ENCODE measurements around the gene SEC24B. TPM values are rescaled to one million over a fixed set of nuclear protein-coding genes. Genes with fewer than 3 reads are reported as not detected.
"Not testable (repeated sequence)": the region's sequence is repeated elsewhere in the genome, so short reads cannot be mapped to it uniquely, and the experiment has no call there.

The SEC24B gene
- total RNA-seq, 1 donor from 2014 or later, result 26.1 TPM

DNA sequence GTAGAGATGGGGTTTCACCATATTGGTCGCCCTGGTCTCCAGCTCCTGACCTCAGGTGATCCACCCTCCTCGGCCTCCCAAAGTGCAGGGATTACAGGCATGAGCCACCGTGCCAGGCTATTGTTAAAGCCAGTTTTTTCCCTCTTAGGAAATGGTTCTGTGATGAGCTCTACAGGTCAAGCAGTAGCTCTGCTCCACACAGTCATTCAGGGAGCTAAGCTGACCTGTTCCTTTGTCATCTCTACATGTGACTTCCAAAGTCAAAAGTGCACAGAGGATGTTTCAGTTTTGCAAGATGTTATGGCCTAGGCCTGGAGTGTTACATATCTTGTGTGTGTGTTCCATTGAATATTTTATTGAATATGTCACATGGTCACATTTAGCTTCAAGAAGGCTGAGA lies 137.9 kb downstream of the SEC24B start:
- DNase-seq (ENCODE audit: low spot score in 2 of 2) (no peak), FAIRE-seq (no peak)

DNA sequence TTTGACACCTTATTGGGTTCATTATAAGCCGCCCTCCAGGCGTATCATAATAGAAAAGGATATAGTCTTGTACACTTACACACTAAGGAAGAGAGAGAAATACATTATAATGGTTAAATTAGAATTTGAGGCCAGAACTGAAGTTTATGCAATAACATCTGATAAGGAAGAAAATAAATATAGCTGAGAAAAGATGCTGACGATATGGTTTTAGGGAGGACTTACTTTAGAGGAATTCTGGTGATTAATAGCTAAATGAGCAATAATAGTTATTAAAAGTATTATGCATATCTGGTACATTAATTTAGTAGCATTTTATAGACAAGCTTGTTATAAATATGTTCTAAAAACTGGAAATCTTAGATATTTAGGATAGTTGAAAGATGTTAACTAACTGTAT lies 138.5 kb downstream of the SEC24B start:
- DNase-seq (ENCODE audit: low spot score in 2 of 2) (no peak), FAIRE-seq (no peak)

DNA sequence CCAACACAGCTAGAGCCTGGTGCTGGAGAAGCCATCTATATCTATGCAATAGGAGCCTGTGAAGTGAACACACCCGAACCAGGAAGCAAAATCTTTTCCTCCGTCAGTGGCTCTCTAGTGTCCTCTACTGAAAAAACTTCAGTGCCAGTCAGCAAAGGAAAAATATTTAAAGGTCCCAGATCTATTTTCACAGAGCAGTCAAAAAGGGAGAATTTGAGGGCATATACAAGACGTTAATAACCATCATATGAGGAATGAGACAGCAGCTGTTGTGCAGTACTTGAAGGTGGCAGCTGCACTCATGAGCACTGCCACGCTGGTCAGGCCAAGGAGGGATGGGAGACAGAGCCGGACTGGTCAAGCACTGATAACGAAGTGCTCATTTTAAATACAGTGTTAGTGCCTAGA lies 140.8 kb downstream of the SEC24B start:
- DNase-seq (ENCODE audit: low spot score in 2 of 2) (no peak), FAIRE-seq (no peak)

DNA sequence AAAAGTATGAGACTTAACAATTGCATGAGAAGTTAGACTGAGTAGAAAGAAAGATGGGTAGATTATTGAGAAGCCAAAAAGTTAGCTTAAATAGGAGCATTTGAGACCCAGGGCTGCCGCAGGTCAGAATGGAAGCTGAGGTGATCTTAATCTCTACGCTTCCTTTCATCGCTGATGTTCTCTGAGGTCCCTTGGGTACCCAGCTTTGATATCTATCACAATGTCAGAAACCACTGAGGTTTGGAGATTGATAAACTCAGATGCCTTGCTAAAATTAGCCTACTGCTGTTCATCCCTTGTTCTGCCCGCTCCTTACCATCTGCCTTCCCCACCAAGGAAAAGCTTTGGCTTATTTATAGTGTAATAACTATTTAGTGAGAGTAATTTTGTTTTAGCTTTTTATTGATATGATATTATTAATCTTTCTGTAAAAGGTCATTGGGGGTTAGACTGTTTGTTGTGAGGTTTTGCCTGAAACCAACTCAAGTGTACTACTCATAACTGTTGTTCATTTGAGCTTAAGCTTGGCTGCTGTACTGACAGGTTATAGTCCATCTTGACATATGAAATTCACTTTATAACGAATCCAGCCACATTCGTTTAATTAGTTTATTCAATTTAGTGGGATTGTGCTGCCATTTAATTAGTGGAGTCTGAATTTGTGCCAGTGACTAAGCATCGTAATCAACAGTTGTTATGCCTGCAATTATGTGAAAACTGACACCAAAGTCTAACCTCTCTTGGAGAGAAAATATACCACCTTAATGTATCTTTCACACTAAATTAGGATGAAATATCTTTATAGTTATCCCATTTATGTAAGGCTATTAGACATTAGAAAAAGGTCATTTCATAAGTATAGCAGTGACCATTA lies 141.6 kb downstream of the SEC24B start:
- DNase-seq (ENCODE audit: low spot score in 2 of 2), result no peak
- FAIRE-seq, result no peak

GRCh38 chr4:109576462-109576861 lies 142.8 kb downstream of the SEC24B start:
- DNase-seq (ENCODE audit: low spot score in 2 of 2), result no peak
- no peak for FAIRE-seq

DNA sequence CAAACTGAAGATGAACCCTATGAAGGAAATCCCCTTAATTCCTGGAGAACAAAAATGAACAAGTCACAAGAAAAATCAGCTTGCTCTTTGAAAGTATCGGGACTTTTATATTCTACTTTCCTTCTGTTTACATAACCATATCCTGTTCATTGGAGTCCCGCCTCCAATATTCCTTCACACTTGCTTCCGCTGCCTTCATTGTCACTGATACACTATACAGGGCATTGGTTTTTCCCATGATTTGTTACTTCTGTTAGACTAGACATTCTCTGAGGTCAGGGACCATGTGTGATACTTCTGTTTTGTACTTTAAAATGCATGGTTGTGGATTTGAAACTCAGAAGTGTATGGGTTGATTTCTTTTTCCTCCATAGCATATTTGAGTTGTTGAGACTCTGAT lies 145.2 kb downstream of the SEC24B start:
- no peak for DNase-seq (ENCODE audit: low spot score in 2 of 2)
- no peak for FAIRE-seq

GRCh38 chr4:109579997-109580396 lies 146.4 kb downstream of the SEC24B start:
- not testable (repeated sequence) for FAIRE-seq; DNase-seq (ENCODE audit: low spot score in 2 of 2)

DNA sequence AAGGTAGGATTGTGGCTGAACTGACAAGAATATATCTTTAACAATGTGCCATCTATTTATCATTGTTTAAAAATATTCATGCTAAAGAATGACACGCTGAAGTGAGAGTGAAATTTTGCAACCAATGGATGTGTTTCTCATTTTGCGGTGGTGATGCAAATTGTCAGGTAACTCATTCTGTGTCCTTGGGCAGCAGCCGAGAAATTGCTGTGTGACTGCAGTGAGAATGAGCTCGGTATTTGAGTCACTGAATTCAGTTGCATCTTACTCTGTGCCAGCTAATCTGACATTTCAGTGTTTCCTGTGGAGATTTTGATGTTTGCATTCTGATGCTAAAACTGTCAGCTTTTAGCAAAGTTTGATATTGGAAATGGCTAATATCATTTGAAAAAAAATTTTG lies 154.6 kb downstream of the SEC24B start:
- no peak for DNase-seq (ENCODE audit: low spot score in 2 of 2)
- FAIRE-seq, result no peak

DNA sequence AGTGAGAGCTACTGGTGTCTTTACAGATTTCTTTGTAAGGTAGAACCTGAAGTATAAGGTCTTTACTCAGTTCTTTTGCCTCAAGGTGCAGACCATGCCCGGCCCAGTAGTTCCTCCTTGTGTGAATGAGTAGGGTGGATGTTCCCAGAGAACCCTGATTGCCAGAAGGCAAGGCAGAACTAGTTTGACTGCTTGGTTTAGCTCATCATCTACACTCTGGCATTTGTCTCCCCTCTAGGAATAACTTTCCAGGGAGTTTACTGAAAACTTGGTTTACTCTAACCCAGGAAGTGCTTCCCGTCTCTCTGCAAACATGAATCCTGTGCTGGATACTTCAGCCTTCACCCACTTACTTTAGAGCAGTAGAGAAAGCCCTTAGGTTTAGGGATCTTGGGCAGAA lies 155.5 kb downstream of the SEC24B start:
- no peak for FAIRE-seq
- DNase-seq (ENCODE audit: low spot score in 2 of 2), result no peak

GRCh38 chr4:109589605-109590004 lies 156.0 kb downstream of the SEC24B start:
- no peak for FAIRE-seq
- DNase-seq (ENCODE audit: low spot score in 2 of 2), result no peak

Small RNA genes within 50 kb of the gene (small RNA-seq; reads per million reads assigned to genes)
- gene MIR576 (3.5 reads per million, percentile 89 among the genes with 10 or more reads in this experiment), gene RN7SL55P (not detected)

Other genes starting within 250 kb of the SEC24B start
- gene COL25A1, start 131.2 kb upstream of the SEC24B start, total RNA-seq, result 14.7 TPM
- gene MCUB, start 126.4 kb downstream of the SEC24B start, total RNA-seq, result 31.8 TPM

All from frontal cortex (tissue), 4 donors.